Mononuclear cell (primary cell): ENCODE results near the gene TBC1D19. TPM values are rescaled to one million over a fixed set of nuclear protein-coding genes. Genes with fewer than 3 reads are reported as not detected.

Source experiments
- H3K27me3 ChIP-seq: 2 replicates; pipeline ENCODE4 v1.6.0; 2011; ENCODE audit warnings: low read length, control low read depth; ENCODE audit not compliant: insufficient read depth
- H3K4me1 ChIP-seq: 2 replicates; pipeline ENCODE4 v1.5.1; 2011; ENCODE audit warnings: mild to moderate bottlenecking, low read length, control low read depth; ENCODE audit not compliant: insufficient read depth
- H3K4me3 ChIP-seq: 2 replicates; pipeline ENCODE4 v1.5.1; 2011; ENCODE audit warnings: mild to moderate bottlenecking, low read length, moderate library complexity
- H3K9me3 ChIP-seq: 2 replicates; pipeline ENCODE4 v1.5.1; 2011; ENCODE audit warnings: low read depth, mild to moderate bottlenecking, control low read depth, low read length
- total RNA-seq: library from RNA; depleted of rRNA; stranded (reverse); fragments of >200 nt; gene quantifications from one replicate; pipeline ENCODE4 v1.2.3, GENCODE V29; 2012

TBC1D19 gene
- total RNA-seq, 1 donor: 10.5 TPM

DNA sequence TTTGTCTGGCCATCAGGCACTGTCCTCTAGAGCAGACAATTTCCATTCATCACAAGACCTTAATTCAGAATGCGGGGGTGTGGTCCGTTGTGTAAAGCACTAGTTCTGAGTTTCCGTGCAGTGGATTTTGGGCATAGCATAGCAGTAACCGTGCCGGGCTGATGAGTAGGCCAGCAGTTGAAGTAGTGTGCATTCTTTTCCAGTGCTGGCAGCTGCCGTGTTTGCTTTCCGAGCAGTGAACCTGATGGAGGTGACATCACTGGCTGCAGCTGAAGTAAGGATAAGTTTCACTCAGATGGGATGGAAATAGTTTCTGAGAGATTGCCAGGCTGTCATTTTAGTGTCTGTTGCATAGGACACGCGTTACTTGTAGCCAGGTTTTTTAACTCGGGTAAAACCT is 169.7 kb downstream of the TBC1D19 start:
- Histone ChIP-seq H3K4me3 (no peak overlapping the region), H3K9me3 (no peaks in the 10 kb centered on the region), H3K27me3 (no peaks in the 10 kb centered on the region), H3K4me1 (peaks cover 9% of the 10 kb centered on the region)

DNA sequence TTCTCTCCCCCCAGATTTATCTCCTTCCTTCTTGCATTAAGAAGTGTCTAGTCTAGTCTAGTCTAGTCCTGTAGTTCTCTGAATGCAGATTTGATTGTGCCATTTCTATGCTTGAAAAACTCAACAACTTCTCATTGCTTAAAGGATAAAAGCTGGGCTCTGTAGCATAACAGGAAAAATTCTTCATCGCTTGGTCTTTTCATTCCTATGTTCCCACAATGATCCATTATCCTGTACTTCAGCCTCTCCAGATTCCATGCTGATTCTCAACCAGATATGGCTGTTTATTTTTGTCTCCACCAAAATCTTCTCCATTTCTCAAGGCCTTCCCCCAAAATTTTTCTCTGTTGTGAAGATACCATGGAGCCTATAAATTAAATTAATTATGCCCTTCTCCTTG is 173.9 kb downstream of the TBC1D19 start:
- Histone ChIP-seq H3K27me3 (no peaks in the 10 kb centered on the region), H3K4me1 (no peaks in the 10 kb centered on the region), H3K9me3 (no peaks in the 10 kb centered on the region), H3K4me3 (no peak overlapping the region)

DNA sequence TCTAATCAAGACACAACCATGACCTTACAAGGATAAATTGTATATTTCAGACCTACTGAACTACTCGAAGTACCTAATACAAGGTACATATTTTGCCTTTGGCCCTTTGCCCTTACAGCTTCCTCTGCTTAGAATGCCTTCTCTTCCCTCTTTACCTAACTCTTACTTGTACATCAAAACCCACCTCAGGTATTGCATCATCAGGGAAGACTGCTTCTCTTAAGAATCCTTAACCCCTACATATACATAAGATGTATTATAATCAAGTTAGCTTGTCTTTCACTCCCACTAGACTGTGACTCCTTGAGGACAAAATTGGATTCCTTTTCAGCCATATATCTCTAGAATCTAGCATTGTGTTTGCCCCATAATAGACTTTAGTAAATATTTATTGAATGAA is 175.0 kb downstream of the TBC1D19 start:
- Histone ChIP-seq H3K9me3 (no peaks in the 10 kb centered on the region), H3K4me1 (peaks cover 9% of the 10 kb centered on the region), H3K4me3 (no peak overlapping the region), H3K27me3 (no peaks in the 10 kb centered on the region)

DNA sequence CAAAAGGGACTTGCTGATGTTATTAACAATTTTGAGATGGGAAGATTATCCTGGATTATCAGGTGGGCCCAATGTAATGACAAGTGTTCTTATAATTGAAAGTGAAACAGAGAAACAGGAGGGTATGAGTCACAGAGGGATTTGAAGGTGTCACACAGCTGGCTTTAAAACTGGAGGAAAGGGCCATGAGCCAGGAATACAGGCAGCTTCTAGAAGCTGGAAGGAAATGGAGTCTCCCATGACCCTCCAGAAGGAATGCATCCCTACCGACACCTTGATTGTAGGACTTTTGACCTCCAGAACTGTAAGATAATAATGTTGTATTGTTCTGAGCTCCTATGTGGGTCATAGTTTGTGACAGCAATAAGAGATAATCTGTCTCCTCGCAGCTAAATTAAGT is 178.8 kb downstream of the TBC1D19 start:
- H3K27me3 ChIP-seq: no peaks in the 10 kb centered on the region
- no peaks in the 10 kb centered on the region for H3K9me3 ChIP-seq
- H3K4me3 ChIP-seq: no peak overlapping the region
- peaks cover 32% of the 10 kb centered on the region for H3K4me1 ChIP-seq

DNA sequence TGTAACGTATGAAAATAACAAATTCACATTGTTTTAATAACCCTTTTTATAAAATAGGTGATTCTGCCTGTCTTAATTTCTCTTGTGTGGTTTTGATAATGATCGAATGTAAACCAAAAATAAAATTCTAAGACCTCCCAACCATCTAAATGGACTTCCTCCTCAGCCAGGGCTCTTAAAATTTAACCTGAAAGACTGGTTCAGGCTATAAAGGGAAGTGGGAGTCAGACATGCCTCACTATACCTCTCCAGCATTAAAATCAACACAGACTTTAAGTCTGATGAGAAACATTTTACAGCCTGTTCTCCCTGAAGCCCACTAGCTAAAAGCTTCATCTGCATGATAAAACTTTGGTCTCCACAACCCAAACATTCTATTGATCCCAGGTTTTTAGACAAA is 179.2 kb downstream of the TBC1D19 start:
- Histone ChIP-seq H3K9me3 (no peaks in the 10 kb centered on the region), H3K27me3 (no peaks in the 10 kb centered on the region), H3K4me1 (peaks cover 32% of the 10 kb centered on the region), H3K4me3 (no peak overlapping the region)

DNA sequence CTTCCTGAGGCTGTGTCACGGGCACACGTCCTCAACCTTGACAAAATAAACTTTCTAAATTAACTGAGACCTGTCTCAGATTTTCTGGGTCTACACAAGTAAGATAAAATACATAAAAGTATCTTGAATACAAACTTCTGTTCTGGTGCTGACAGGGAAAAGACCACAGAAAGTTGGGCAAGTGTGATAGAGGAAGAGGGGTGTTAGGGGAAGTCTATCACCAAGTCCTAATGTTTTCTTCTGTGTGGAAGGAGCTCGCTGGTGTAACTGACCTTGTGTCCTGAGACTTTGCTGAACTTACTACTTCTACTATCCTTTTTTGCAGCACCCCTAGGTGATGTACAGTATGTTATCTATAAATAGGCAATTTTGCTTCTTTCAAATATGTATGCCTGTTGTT is 179.8 kb downstream of the TBC1D19 start:
- Histone ChIP-seq H3K9me3 (no peaks in the 10 kb centered on the region), H3K4me3 (no peak overlapping the region), H3K27me3 (no peaks in the 10 kb centered on the region), H3K4me1 (peaks cover 32% of the 10 kb centered on the region)

DNA sequence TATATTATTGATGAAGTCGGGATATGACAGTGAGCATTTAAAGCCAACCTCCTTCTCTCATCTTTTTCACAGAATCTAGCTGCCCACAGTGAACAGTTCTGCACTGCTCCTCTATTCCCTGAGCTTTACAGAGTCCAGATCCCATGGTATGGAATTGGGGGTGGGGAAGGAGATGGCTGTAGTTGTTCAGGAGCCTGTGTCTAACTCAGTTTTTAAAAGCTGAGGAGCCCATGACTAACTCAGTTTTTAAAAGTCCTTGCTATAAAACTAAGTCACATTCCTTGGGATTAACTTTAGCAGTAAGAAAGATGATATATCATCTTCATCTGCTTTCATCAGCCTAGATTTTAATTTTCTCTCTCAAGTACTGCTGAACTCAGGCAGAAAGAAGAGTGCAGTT is 180.3 kb downstream of the TBC1D19 start:
- H3K4me1 ChIP-seq: peaks cover 32% of the 10 kb centered on the region
- no peaks in the 10 kb centered on the region for H3K9me3 ChIP-seq
- no peaks in the 10 kb centered on the region for H3K27me3 ChIP-seq
- H3K4me3 ChIP-seq: no peak overlapping the region

DNA sequence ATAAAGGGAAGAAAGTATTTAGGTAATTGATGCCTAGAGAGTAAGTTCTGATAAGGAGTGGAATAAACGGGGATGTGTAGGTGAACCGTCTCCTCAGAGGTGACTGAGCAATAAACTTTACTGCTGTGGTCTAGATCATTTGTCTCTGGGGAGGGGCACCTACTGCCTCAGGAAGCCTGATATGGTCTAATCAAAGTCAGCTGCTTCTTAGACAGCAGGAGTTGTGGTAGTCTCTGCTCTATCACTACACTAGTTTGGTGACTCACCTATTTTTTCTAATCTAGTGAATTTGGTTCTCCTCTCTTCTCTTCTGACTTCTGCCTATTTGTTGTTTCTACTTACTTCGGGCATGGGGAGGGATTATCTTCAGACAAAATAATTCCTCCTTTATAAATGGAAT is 181.6 kb downstream of the TBC1D19 start:
- Histone ChIP-seq H3K4me3 (no peak overlapping the region), H3K4me1 (peaks cover 32% of the 10 kb centered on the region), H3K27me3 (no peaks in the 10 kb centered on the region), H3K9me3 (no peaks in the 10 kb centered on the region)

DNA sequence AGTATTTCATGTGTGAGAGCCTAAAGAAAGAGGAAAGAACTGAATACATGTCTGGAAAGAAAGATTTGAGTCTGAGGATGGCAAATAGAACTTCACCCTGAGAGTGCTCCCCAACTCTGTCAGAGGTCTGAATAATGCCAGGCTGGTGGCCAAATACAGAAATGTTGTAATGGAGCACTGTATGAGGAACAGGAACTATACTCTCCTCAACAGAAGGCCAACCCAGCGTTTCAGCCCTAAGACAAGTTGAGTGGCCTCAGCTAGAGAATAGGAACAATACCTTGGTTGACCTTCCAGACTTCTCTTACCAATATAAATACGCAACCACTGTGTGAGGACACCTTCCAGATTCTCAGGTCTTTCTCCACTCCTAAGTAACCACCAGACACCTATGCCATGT is 182.3 kb downstream of the TBC1D19 start:
- no peaks in the 10 kb centered on the region for H3K9me3 ChIP-seq
- H3K4me1 ChIP-seq: peaks cover 32% of the 10 kb centered on the region
- no peak overlapping the region for H3K4me3 ChIP-seq
- H3K27me3 ChIP-seq: no peaks in the 10 kb centered on the region

DNA sequence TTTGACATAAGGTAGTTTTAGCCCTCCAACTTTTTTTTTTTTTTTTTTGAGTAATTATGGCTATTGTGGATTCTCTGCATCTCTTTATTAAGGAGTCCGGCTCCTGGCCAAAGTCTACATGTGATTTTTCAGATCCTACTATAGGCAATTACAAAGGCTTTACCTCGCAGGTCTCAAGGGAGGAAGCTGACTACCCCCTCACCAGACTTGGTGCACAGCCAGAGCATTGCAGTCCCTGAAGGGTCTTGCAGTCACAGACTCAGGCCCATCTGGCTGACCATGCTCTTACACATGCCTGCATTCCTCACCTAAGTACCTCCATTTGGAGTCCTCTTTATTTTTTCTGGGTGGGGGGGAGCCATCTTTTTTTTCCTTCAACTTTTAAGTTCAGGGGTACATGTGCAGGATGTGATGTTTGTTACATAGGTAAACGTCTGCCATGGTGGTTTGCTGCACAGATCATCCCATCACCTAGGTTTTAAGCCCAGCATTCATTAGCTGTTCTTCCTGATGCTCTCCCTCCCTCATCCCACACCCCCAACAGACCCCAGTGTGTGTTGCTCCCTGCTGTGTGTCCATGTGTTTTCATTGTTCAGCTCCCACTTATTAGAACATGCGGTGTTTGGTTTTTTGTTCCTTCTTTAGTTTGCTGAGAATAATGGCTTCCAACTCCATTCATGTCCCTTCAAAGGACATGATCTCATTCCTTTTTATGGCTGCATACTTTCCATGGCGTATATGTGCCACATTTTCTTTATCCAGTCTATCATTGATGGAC is 188.4 kb downstream of the TBC1D19 start:
- Histone ChIP-seq H3K27me3 (no peaks in the 10 kb centered on the region), H3K4me3 (no peak overlapping the region), H3K9me3 (no peaks in the 10 kb centered on the region), H3K4me1 (no peaks in the 10 kb centered on the region)

DNA sequence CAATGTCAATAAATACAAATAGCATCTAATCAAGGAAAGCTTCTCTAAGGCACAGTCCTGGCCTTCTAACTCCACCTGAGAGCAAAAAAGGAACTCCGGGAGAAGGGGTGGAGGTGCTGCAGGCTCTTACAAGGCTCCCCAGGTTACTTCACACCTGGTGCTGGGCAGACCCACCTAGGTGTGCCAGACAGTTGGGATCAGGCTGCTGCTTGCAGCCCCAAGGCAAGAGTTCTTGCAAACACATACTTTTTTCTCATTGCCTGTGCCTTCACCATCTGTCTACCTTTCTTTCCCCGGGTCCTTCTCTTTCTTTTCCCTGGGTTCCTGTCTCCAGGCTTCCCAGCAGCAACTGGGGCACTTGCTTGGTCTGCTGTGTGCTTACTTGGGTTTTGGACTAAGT is 195.3 kb downstream of the TBC1D19 start:
- no peaks in the 10 kb centered on the region for H3K9me3 ChIP-seq
- H3K27me3 ChIP-seq: no peaks in the 10 kb centered on the region
- H3K4me3 ChIP-seq: no peak overlapping the region
- H3K4me1 ChIP-seq: no peaks in the 10 kb centered on the region

DNA sequence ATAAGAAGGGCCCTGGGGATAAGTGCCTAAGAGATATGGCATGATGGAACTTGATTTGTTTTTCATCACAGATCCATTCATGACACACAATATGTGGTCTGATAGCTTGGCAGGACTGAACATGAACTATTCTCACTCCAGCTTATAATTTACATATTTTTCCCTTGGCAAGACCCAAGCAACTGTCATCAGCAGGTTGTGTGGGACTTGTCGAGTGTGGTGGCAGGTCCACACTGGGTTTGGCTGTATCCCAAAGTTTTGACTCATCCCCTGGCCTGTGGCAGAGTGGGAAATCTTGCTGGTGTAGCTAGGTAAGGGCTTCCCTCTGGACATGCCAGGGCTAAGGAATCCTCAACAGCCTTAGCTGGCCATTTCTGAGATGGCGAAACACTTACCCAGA is 195.8 kb downstream of the TBC1D19 start:
- Histone ChIP-seq H3K4me1 (no peaks in the 10 kb centered on the region), H3K27me3 (no peaks in the 10 kb centered on the region), H3K9me3 (no peaks in the 10 kb centered on the region), H3K4me3 (no peak overlapping the region)

DNA sequence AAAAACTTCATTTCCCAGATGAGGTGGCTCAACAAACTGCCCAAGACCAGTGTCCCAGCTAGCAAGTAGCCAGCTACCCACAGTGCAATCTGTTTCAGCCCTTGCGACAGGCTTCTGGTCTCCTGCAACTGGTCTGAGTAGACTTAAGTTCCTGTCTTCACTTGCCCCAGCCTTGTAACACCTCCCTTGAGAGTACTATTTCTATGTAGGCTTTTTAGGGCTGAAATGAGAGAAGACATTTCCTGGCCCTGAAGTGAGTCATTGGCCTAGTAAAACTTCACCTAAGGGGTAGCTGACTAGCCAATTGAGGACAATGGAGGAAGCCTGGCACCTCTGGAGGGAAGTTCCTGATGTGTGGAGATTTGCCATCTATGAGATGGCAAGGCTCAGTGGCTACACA is 196.7 kb downstream of the TBC1D19 start:
- Histone ChIP-seq H3K4me3 (no peak overlapping the region), H3K27me3 (no peaks in the 10 kb centered on the region), H3K4me1 (no peaks in the 10 kb centered on the region), H3K9me3 (no peaks in the 10 kb centered on the region)

DNA sequence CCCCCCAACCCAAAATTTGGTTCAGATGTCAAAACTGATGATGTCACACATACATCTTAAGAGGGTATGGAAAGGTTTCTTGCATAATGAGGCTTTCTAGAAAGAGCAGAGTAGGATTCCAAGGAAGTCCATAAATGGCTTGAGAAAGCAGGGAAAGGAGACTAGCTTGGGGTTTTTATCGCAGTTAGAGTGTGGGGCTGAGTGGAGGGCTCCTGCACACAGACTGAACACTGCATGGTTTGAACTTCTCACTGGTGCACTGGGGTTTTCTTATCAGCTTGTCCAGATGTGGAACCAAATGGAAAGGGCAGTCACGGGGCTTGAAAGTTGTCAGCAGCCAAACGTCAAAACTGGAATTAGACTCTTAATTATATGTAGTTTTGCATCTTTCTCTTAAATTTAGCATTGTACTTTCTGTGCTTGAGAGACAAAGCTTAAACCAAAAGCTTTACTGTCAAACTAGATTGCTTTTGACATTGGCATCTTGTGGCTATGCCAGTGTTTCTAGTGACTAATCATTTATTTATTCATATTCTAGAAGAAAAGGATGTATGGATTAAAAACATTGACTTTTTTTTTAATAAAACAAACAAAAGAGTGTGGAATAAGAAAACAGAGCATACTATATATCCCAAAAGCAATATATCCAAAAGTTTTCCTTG is 198.4 kb downstream of the TBC1D19 start:
- H3K27me3 ChIP-seq: no peaks in the 10 kb centered on the region
- peaks cover 12% of the 10 kb centered on the region for H3K4me1 ChIP-seq
- H3K9me3 ChIP-seq: no peaks in the 10 kb centered on the region
- no peak overlapping the region for H3K4me3 ChIP-seq

DNA sequence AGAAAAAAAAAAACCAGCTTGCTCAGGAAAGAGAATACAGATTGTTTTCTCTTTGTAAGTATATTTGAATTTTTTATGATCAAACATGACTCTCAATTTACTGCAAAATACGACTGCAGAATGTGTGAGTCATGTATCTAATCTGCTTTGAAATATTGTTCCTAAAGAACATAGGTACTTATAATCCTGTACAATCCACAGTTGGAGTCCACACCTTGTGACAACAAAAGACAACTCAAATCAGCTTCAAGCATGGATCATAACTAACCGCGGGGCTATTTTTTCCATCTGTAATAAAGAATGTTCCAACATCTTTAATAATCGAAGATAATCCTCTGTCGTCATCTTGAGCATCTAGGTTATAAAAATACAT is 198.9 kb downstream of the TBC1D19 start:
- peaks cover 17% of the 10 kb centered on the region for H3K4me1 ChIP-seq
- H3K27me3 ChIP-seq: no peaks in the 10 kb centered on the region
- no peaks in the 10 kb centered on the region for H3K9me3 ChIP-seq
- H3K4me3 ChIP-seq: no peak overlapping the region
